ENCODE data around the gene TNFRSF19. TPM values are rescaled to one million over a fixed set of nuclear protein-coding genes. Genes with fewer than 3 reads are reported as not detected.

TNFRSF19 gene
- total RNA-seq, 1 donor from 2014 or later: 25.9 TPM

DNA sequence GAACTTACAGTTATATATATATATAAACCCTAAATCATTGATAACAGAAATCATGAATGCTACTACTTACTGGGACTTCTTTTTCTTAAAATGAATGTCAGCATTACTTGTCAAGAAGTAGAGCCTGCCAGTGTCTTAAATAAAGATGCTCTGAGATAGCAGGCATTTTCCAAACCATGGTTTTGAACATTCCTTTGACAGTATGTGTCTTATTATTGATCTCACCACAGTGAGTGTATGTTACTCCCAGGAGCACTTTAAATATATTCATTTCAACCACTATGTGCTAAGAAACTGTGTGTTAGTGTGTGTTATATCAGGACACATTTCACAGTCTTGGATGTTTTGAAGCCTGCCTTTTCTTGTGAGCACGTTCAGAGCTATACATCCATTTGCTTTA lies 28.2 kb downstream of the TNFRSF19 start:
- DNase-seq: no peak
- intact Hi-C loops (cut with micrococcal nuclease): no loop called here

DNA sequence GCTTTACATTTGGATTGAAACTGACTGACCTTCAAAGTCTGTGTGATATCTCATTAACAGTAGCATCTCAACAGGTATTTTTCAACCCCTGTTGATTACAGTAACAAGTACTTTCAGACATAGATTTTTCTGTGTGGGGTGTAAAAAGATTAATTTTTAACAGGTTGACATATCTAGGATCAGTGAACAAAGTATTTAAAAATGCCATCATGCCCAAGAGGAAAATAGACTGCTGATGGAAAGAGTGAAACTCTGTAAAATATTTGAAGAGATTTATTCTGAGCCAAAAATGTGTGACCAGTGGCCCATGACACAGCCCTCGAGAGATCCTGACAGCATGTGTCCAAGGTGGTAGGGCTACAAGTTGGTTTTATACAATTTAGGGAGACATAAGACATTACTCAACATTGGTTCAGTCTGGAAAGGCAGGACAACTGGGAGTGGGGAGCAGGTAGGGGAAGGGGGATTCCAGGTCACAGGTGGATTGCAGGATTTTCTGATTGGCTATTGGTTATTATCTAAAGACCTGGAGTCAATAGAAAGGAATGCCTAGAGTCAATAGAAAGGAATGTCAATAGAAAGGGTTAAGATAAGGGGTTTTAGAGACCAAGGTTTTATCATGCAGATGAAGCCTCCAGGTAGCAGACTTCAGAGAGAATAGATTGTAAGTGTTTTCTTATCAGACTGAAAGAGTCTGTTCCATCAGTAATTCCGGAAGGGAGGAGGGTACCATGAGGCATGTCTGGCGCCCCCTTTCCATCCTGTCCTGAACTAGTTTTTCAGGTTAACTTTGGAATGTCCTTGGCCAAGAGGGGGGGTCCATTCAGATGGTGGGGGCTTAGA lies 29.1 kb downstream of the TNFRSF19 start:
- TF ChIP-seq, protein P1, sequence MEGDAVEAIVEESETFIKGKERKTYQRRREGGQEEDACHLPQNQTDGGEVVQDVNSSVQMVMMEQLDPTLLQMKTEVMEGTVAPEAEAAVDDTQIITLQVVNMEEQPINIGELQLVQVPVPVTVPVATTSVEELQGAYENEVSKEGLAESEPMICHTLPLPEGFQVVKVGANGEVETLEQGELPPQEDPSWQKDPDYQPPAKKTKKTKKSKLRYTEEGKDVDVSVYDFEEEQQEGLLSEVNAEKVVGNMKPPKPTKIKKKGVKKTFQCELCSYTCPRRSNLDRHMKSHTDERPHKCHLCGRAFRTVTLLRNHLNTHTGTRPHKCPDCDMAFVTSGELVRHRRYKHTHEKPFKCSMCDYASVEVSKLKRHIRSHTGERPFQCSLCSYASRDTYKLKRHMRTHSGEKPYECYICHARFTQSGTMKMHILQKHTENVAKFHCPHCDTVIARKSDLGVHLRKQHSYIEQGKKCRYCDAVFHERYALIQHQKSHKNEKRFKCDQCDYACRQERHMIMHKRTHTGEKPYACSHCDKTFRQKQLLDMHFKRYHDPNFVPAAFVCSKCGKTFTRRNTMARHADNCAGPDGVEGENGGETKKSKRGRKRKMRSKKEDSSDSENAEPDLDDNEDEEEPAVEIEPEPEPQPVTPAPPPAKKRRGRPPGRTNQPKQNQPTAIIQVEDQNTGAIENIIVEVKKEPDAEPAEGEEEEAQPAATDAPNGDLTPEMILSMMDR (IDR thresholded peaks at IDR 0.05; ENCODE audit: borderline replicate concordance): no peak
- Histone ChIP-seq H3K4me3 (no peak overlapping the region), H3K4me1 (no peaks in the 10 kb centered on the region), H3K27me3 (ENCODE audit: low read depth) (no peaks in the 10 kb centered on the region), H3K27ac (replicated peaks) (no peak overlapping the region), H3K9me3 (replicated peaks) (no peaks in the 10 kb centered on the region), H3K36me3 (peaks cover 30% of the 10 kb centered on the region)
- intact Hi-C loops (cut with micrococcal nuclease): no loop called here
- DNase-seq: no peak

More for the DNA sequence above, 28.2 kb downstream of the TNFRSF19 start:
- TF ChIP-seq, protein P1 (IDR thresholded peaks at IDR 0.05; ENCODE audit: borderline replicate concordance): no peak
- Histone ChIP-seq H3K27me3 (ENCODE audit: low read depth) (no peaks in the 10 kb centered on the region), H3K9me3 (replicated peaks) (no peaks in the 10 kb centered on the region), H3K36me3 (peaks cover 39% of the 10 kb centered on the region), H3K4me3 (no peak overlapping the region), H3K27ac (replicated peaks) (no peak overlapping the region), H3K4me1 (no peaks in the 10 kb centered on the region)

DNA sequence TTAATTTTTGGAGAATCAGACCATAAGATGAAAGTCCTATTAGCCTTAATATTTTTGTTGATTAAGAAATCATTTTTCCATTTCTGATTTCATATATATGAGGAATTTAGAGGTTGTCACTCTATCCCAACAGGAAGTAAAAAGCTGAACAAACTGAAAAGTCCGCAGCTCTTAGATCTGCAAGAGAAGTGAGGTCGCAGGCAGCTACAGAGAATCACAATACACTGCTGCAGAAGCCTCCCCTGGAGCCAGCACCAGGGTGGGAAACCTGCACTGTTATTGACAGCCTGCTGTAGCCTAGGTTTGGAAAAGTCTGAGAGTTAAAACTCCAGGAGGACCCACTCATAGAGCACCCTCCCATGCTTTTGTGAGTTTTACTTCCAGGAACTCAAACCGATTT lies 29.9 kb downstream of the TNFRSF19 start:
- H3K36me3 ChIP-seq: peaks cover 22% of the 10 kb centered on the region

DNA sequence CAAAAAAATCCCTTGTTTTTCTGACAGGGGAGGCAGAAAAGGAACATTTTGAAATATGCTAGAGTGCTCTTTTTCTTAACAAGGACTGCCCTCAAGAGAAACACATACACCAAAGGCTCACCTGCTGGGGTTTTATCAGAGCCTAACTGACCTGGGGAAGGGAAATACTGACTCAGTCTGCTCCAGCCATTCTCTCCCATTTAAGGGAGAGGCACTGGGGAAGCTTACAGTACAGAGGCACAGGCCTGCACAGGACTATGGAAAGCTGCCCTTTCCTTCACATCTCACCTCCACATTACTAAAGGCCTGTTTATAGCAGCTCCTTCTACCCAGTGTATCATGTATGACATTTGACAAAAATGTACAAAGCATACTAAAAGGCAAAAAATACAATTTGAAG lies 30.3 kb downstream of the TNFRSF19 start:
- intact Hi-C loops (cut with micrococcal nuclease): no loop called here
- Histone ChIP-seq H3K4me1 (no peaks in the 10 kb centered on the region), H3K4me3 (no peak overlapping the region), H3K36me3 (peaks cover 17% of the 10 kb centered on the region), H3K9me3 (replicated peaks) (no peaks in the 10 kb centered on the region), H3K27ac (replicated peaks) (no peak overlapping the region), H3K27me3 (ENCODE audit: low read depth) (no peaks in the 10 kb centered on the region)
- TF ChIP-seq, protein P1 (IDR thresholded peaks at IDR 0.05; ENCODE audit: borderline replicate concordance): no peak
- no peak for DNase-seq

More for the DNA sequence above, 29.9 kb downstream of the TNFRSF19 start:
- H3K9me3 ChIP-seq (replicated peaks): no peaks in the 10 kb centered on the region
- TF ChIP-seq, protein P1 (IDR thresholded peaks at IDR 0.05; ENCODE audit: borderline replicate concordance): no peak
- intact Hi-C loops (cut with micrococcal nuclease): no loop called here
- H3K27ac ChIP-seq (replicated peaks): no peak overlapping the region
- no peaks in the 10 kb centered on the region for H3K27me3 ChIP-seq (ENCODE audit: low read depth)
- no peak for DNase-seq
- H3K4me1 ChIP-seq: no peaks in the 10 kb centered on the region
- no peak overlapping the region for H3K4me3 ChIP-seq

DNA sequence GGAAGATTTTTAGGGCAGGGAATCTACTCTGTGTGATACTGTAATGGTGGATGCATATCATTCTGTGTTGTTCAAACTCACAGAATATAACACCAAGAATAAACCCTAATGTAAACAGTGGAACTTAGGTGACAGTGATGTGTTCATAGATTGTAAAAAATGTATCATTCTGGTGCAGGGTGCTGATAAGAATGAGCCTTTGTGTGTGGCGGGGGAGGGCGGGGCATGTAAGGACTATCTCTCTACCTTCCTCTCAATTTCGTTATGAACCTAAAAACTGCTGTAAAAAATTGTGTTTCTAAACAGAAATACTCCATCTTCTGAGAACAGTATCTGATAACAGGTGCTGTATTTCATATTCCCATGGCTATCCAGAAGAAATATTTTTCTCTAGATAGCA lies 35.6 kb downstream of the TNFRSF19 start:
- TF ChIP-seq, protein P1 (IDR thresholded peaks at IDR 0.05; ENCODE audit: borderline replicate concordance): no peak
- peaks cover 4% of the 10 kb centered on the region for H3K36me3 ChIP-seq
- H3K9me3 ChIP-seq (replicated peaks): no peaks in the 10 kb centered on the region
- DNase-seq: no peak
- intact Hi-C loops (cut with micrococcal nuclease): no loop called here
- peaks cover 33% of the 10 kb centered on the region for H3K4me1 ChIP-seq
- no peaks in the 10 kb centered on the region for H3K27me3 ChIP-seq (ENCODE audit: low read depth)
- H3K4me3 ChIP-seq: no peak overlapping the region
- no peak overlapping the region for H3K27ac ChIP-seq (replicated peaks)

All from left ventricle myocardium inferior (tissue), 1 donor.